Measurements from ENCODE around the gene BCL7B. TPM values are rescaled to one million over a fixed set of nuclear protein-coding genes. Genes with fewer than 3 reads are reported as not detected.
A peak's percentile ranks its signal among the peaks of the same experiment; 100 is the strongest.
"Not testable (repeated sequence)": the region's sequence is repeated elsewhere in the genome, so short reads cannot be mapped to it uniquely, and the experiment has no call there.

Gene BCL7B
- total and polyA plus RNA-seq, 9 donors, result 6.6 to 37.0 (median 34.3) TPM

DNA sequence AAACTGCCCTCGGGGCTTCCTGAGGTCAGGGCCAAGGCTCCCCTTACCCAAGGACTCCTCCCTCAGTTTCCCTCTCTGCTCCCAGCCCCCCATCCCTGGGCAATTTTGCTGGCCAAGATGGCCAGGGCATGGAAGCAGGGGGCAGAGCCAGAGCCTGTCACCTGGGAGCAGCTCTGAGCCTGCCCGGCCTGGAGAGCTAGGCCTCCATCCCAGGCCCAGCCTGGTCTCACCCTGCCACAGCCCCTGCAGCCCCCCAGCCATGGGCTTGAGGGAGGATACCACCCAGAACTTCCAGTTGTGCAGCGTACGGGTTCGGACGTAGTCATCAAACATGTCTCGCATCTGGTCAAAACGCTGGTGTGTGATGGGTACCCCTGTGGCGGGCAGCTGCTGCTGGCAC lies 37.9 kb upstream of the BCL7B start:
- 85% methylated on average over 9 of the region's 9 CpGs for WGBS (ENCODE audit: insufficient coverage)
- Histone ChIP-seq H3K27ac (ENCODE audit: low read length) (no peak overlapping the region), H3K27me3 (ENCODE audit: control insufficient read depth, insufficient read depth, low read length) (peaks cover 16% of the 10 kb centered on the region), H3K4me1 (ENCODE audit: control insufficient read depth, insufficient read depth, low read length) (no peaks in the 10 kb centered on the region), H3K9me3 (replicated peaks; ENCODE audit: control insufficient read depth, low read depth, low read length) (no peaks in the 10 kb centered on the region), H3K36me3 (ENCODE audit: control insufficient read depth, insufficient read depth, low read length) (no peaks in the 10 kb centered on the region), H3K4me3 (ENCODE audit: low read length) (no peak overlapping the region)
- DNase-seq, result no peak

DNA sequence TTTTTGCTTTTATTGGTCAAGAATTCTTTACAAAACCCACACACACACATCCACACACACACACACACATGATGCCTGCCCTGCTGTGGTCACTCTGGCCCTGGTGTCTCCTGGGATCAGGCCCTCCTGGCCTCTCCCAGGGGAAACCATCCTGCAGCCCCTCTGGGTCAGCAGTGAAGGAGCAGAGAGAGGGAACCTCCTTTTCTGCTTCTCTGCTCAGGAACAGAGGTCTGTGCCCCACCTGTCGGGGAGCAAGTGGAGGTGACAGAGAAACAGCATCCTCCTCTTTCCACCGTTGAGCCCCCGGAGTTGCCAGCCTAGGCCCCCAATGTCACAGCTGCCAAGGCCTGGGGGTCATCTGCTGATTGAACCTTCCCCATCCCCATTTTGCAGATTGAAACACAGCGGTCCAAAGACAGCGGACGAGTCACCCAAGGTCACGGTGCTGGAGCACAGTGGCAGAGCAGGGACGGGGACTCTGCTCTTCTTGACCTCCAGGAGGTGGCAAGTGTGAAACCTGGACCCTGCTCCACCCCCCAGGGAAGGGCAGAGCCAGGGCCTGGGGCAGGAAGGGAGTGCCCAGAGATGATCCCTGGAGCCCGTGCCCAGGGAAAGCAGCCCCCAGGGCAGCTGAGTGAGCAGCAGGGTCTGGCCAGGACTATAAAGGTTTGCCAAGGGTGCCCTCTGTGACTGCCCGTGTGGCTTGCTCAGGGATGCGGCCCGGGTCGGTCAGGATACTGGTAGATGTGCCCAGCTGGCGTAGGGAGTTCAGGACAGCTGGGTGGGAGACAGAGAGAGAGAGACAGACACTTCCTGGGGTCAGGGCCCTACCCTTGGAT lies 35.9 kb upstream of the BCL7B start:
- Histone ChIP-seq H3K9me3 (replicated peaks; ENCODE audit: control insufficient read depth, low read depth, low read length) (no peaks in the 10 kb centered on the region), H3K27ac (ENCODE audit: low read length) (no peak overlapping the region), H3K36me3 (ENCODE audit: control insufficient read depth, insufficient read depth, low read length) (no peaks in the 10 kb centered on the region), H3K4me3 (ENCODE audit: low read length) (no peak overlapping the region), H3K4me1 (ENCODE audit: control insufficient read depth, insufficient read depth, low read length) (no peaks in the 10 kb centered on the region), H3K27me3 (ENCODE audit: control insufficient read depth, insufficient read depth, low read length) (peaks cover 8% of the 10 kb centered on the region)
- WGBS (ENCODE audit: insufficient coverage), result 75% methylated on average over 13 of the region's 14 CpGs
- DNase-seq, result no peak

DNA sequence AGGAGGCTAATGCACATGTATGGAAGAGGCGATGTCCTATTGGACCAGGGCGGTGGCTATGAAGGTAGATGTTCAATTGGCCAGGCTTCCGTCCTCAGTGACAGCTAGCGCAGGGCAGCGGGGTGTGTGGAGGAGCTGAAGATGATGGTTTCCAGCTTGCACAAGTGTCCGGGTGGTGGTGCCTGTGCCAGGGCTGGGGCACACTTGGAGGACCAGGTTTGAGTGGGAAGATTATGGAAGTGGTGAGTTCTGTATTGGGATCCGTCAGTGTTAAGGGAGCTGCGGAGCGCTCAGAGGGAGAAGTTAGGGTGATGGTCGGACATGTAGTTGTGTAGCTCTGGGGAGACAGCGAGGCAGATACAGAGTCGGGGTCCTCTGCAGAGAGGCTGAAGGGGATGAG lies 29.4 kb upstream of the BCL7B start:
- Histone ChIP-seq H3K36me3 (ENCODE audit: control insufficient read depth, insufficient read depth, low read length) (no peaks in the 10 kb centered on the region), H3K9me3 (replicated peaks; ENCODE audit: control insufficient read depth, low read depth, low read length) (no peaks in the 10 kb centered on the region), H3K4me1 (ENCODE audit: control insufficient read depth, insufficient read depth, low read length) (peaks cover 9% of the 10 kb centered on the region), H3K27me3 (ENCODE audit: control insufficient read depth, insufficient read depth, low read length) (no peaks in the 10 kb centered on the region), H3K27ac (ENCODE audit: low read length) (no peak overlapping the region), H3K4me3 (ENCODE audit: low read length) (no peak overlapping the region)
- DNase-seq, result no peak
- WGBS (ENCODE audit: insufficient coverage), result 94% methylated on average over 12 of the region's 12 CpGs

- Histone ChIP-seq H3K4me3 (ENCODE audit: low read length) (no peak overlapping the region), H3K4me1 (ENCODE audit: control insufficient read depth, insufficient read depth, low read length) (peaks cover 10% of the 10 kb centered on the region), H3K36me3 (ENCODE audit: control insufficient read depth, insufficient read depth, low read length) (no peaks in the 10 kb centered on the region), H3K27ac (ENCODE audit: low read length) (no peak overlapping the region), H3K9me3 (replicated peaks; ENCODE audit: control insufficient read depth, low read depth, low read length) (no peaks in the 10 kb centered on the region), H3K27me3 (ENCODE audit: control insufficient read depth, insufficient read depth, low read length) (no peaks in the 10 kb centered on the region)
- 60% methylated on average over 1 of the region's 2 CpGs for WGBS (ENCODE audit: insufficient coverage)
- no peak for DNase-seq
These were observed 27.7 kb upstream of the BCL7B start for GRCh38 chr7:73585196-73585595.

- H3K9me3 ChIP-seq (replicated peaks; ENCODE audit: control insufficient read depth, low read depth, low read length), result no peaks in the 10 kb centered on the region
- H3K27me3 ChIP-seq (ENCODE audit: control insufficient read depth, insufficient read depth, low read length), result no peaks in the 10 kb centered on the region
- peaks cover 15% of the 10 kb centered on the region for H3K4me1 ChIP-seq (ENCODE audit: control insufficient read depth, insufficient read depth, low read length)
- H3K36me3 ChIP-seq (ENCODE audit: control insufficient read depth, insufficient read depth, low read length), result no peaks in the 10 kb centered on the region
- no peak overlapping the region for H3K27ac ChIP-seq (ENCODE audit: low read length)
- no peak for DNase-seq
- no peak overlapping the region for H3K4me3 ChIP-seq (ENCODE audit: low read length)
- WGBS (ENCODE audit: insufficient coverage), result 78% methylated on average over 3 of the region's 6 CpGs
These were observed 25.2 kb upstream of the BCL7B start for GRCh38 chr7:73582664-73583202.

DNA sequence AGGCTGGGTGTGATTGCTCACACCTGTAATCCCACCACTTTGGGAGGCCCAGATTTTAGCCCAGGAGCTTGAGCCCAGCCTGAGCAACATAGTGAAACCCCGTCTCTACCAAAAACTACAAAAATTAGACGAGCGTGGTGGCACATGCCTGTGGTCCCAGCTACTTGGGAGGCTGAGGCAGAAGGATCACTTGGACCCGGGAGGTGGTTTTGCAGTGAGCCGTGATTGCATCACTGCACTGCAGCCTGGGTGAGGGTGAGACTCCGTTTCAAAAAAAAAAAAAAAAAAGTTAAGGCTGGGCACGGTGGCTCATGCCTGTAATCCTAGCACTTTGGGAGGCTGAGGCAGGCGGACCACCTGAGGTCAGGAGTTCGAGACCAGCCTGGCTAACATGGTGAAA lies 23.5 kb upstream of the BCL7B start:
- WGBS (ENCODE audit: insufficient coverage), result 80% methylated on average over 4 of the region's 9 CpGs

GRCh38 chr7:73578342-73579128 lies 21.0 kb upstream of the BCL7B start, which contains the start of gene TBL2:
TSS of gene TBL2 (minus strand) at chr7:73578579. CDS start at chr7:73578549, 30 bp downstream.
- H3K27me3 ChIP-seq (ENCODE audit: control insufficient read depth, insufficient read depth, low read length), result no peaks in the 10 kb centered on the region
- H3K4me3 ChIP-seq (ENCODE audit: low read length), result peak within 1 kb of the TSS; percentile 95
- H3K27ac ChIP-seq (ENCODE audit: low read length), result peak within 1 kb of the TSS; percentile 94
- no peaks in the 10 kb centered on the region for H3K9me3 ChIP-seq (replicated peaks; ENCODE audit: control insufficient read depth, low read depth, low read length)
- peak; percentile 99 for DNase-seq
- peaks cover 19% of the 10 kb centered on the region for H3K4me1 ChIP-seq (ENCODE audit: control insufficient read depth, insufficient read depth, low read length)
- WGBS (ENCODE audit: insufficient coverage), result under 1% methylated on average over 55 of the region's 75 CpGs
- H3K36me3 ChIP-seq (ENCODE audit: control insufficient read depth, insufficient read depth, low read length), result peaks cover 27% of the 10 kb centered on the region

More for the DNA sequence above, 23.5 kb upstream of the BCL7B start:
- not testable (repeated sequence) for H3K27ac ChIP-seq (ENCODE audit: low read length); DNase-seq; H3K27me3 ChIP-seq (ENCODE audit: control insufficient read depth, insufficient read depth, low read length); H3K9me3 ChIP-seq (replicated peaks; ENCODE audit: control insufficient read depth, low read depth, low read length); H3K36me3 ChIP-seq (ENCODE audit: control insufficient read depth, insufficient read depth, low read length); H3K4me3 ChIP-seq (ENCODE audit: low read length)
- H3K4me1 ChIP-seq (ENCODE audit: control insufficient read depth, insufficient read depth, low read length), result peaks cover 19% of the 10 kb centered on the region

GRCh38 chr7:73577627-73578341 lies 20.3 kb upstream of the BCL7B start:
- Histone ChIP-seq H3K4me1 (ENCODE audit: control insufficient read depth, insufficient read depth, low read length) (peaks cover 19% of the 10 kb centered on the region), H3K9me3 (replicated peaks; ENCODE audit: control insufficient read depth, low read depth, low read length) (no peaks in the 10 kb centered on the region), H3K27ac (ENCODE audit: low read length) (peak overlapping the region; percentile 94), H3K27me3 (ENCODE audit: control insufficient read depth, insufficient read depth, low read length) (no peaks in the 10 kb centered on the region), H3K36me3 (ENCODE audit: control insufficient read depth, insufficient read depth, low read length) (peaks cover 34% of the 10 kb centered on the region), H3K4me3 (ENCODE audit: low read length) (peak overlapping the region; percentile 95)
- WGBS (ENCODE audit: insufficient coverage), result under 1% methylated on average over 22 of the region's 32 CpGs
- peak; percentile 35 for DNase-seq

DNA sequence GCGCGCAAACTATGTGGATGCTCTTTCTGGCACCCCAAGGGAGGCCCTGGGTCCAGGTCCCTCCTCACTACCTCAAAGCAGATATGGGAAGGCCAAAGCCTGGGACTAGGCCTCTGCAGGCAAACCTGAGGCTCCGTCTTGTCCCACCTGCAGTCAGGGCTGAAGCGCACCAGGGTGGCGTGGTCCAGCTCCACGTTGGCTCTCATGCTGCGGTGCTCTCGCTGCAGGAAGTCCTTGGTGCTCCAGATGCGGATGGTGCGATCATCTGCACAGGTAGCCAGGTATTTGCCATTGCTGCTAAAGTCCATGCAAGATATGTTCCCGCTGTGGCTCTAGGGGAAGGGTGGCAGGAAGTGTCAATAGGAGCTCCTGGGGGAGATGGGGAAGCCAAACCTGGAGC lies 16.3 kb upstream of the BCL7B start:
- no peak for DNase-seq
- Histone ChIP-seq H3K36me3 (ENCODE audit: control insufficient read depth, insufficient read depth, low read length) (peaks cover 71% of the 10 kb centered on the region), H3K9me3 (replicated peaks; ENCODE audit: control insufficient read depth, low read depth, low read length) (no peaks in the 10 kb centered on the region), H3K4me1 (ENCODE audit: control insufficient read depth, insufficient read depth, low read length) (peaks cover 8% of the 10 kb centered on the region), H3K27ac (ENCODE audit: low read length) (no peak overlapping the region), H3K27me3 (ENCODE audit: control insufficient read depth, insufficient read depth, low read length) (no peaks in the 10 kb centered on the region), H3K4me3 (ENCODE audit: low read length) (no peak overlapping the region)
- 92% methylated on average over 11 of the region's 11 CpGs for WGBS (ENCODE audit: insufficient coverage)

All from muscle of leg (tissue), 11 donors.